Endothelial cell of umbilical vein (primary cell): ENCODE measurements around the gene LAMB4. TPM values are rescaled to one million over a fixed set of nuclear protein-coding genes. Genes with fewer than 3 reads are reported as not detected.
A peak's percentile ranks its signal among the peaks of the same experiment; 100 is the strongest.

ENCODE experiments used
- BruUV-seq: library from RNA; stranded (reverse); fragments of 400-500 nt; replicated peaks from 2 replicates; lab custom pipeline; 2021; lab: Mats Ljungman, UMichigan
- CTCF ChIA-PET: fragments of 300-600, 350-600 bp; sonication (Branson Sonifier 250); formaldehyde crosslinking; loops from one replicate; lab custom pipeline; 2021; ENCODE audit warnings: antibody characterized with exemption, inconsistent platforms; lab: Charles Lee
- POLR2A ChIA-PET: fragments of 300-600, 350-600 bp; sonication (Branson Sonifier 250); formaldehyde crosslinking; loops from one replicate; lab custom pipeline; 2021; ENCODE audit warnings: antibody characterized with exemption, inconsistent platforms; lab: Charles Lee
- DNase-seq: peaks from one replicate; pipeline ENCODE4 v3.0.0-alpha.2; 2011; ENCODE audit warnings: low read depth, low spot score
- FAIRE-seq: peaks from 2 replicates; lab custom pipeline; 2011; peaks lifted over from hg19 to GRCh38; lab: Jason Lieb, UNC
- H2AFZ ChIP-seq: 2 replicates; pipeline ENCODE4 v1.6.0; 2012; ENCODE audit warnings: low read depth, low read length, control low read depth, inconsistent platforms
- H3K27ac ChIP-seq: 2 replicates; pipeline ENCODE4 v1.5.1; 2011; ENCODE audit warnings: low read depth, mild to moderate bottlenecking, control low read depth, low read length, moderate library complexity; ENCODE audit not compliant: insufficient read depth
- H3K27me3 ChIP-seq, 2 experiments: 2 replicates each; pipeline versions ENCODE4 v1.6.0 to v1.6.1; 2011; ENCODE audit warnings: low read length in 2 of 2, mixed read lengths in 1 of 2; ENCODE audit not compliant: control insufficient read depth in 2 of 2, insufficient read depth in 2 of 2
- H3K36me3 ChIP-seq, 2 experiments: 2 replicates in 1 of 2; 3 replicates in 1 of 2; pipeline ENCODE4 v1.5.1; 2011; ENCODE audit warnings: low read length in 2 of 2, mild to moderate bottlenecking in 1 of 2, moderate library complexity in 1 of 2; ENCODE audit not compliant: control insufficient read depth in 2 of 2, insufficient read depth in 2 of 2; ENCODE audit errors: extremely low read depth in 1 of 2
- H3K4me1 ChIP-seq: 3 replicates; pipeline ENCODE4 v1.5.1; 2011; ENCODE audit warnings: mild to moderate bottlenecking, low read length; ENCODE audit not compliant: control insufficient read depth, insufficient read depth; ENCODE audit errors: extremely low read depth
- H3K4me2 ChIP-seq: 2 replicates; pipeline ENCODE4 v1.6.1; 2011; ENCODE audit warnings: low read length, control low read depth, mixed read lengths; ENCODE audit not compliant: insufficient read depth
- H3K4me3 ChIP-seq, 3 experiments: fragments of 200-600 bp in 1 of 3; sonication (generic), shearing (Covaris generic) in 1 of 3; replicated peaks in 1 of 3; 2 replicates each; pipeline ENCODE4 v1.5.1; 2011 to 2016; ENCODE audit warnings: control low read depth in 3 of 3, low read length in 3 of 3, mild to moderate bottlenecking in 2 of 3, inconsistent platforms in 1 of 3, low read depth in 1 of 3, moderate library complexity in 1 of 3; ENCODE audit not compliant: insufficient read depth in 1 of 3
- H3K79me2 ChIP-seq: 2 replicates; pipeline ENCODE4 v1.6.0; 2012; ENCODE audit warnings: low read length, inconsistent platforms; ENCODE audit not compliant: control insufficient read depth, insufficient read depth
- H3K9ac ChIP-seq: replicated peaks from 2 replicates; pipeline ENCODE3; 2011; ENCODE audit warnings: low read length, control low read depth; ENCODE audit not compliant: insufficient read depth; ENCODE audit errors: extremely low read depth
- H3K9me1 ChIP-seq: replicated peaks from 3 replicates; pipeline ENCODE4 v1.6.0; 2011; ENCODE audit warnings: mild to moderate bottlenecking, low read length; ENCODE audit not compliant: control insufficient read depth, insufficient read depth; ENCODE audit errors: extremely low read depth
- H3K9me3 ChIP-seq: replicated peaks from 2 replicates; pipeline ENCODE4 v1.5.1; 2012; ENCODE audit warnings: low read length, inconsistent platforms; ENCODE audit not compliant: control insufficient read depth, insufficient read depth
- H4K20me1 ChIP-seq: replicated peaks from 2 replicates; pipeline ENCODE3; 2011; ENCODE audit warnings: mild to moderate bottlenecking, low read length; ENCODE audit not compliant: control insufficient read depth, insufficient read depth; ENCODE audit errors: extremely low read depth
- EZH2 ChIP-seq: IDR thresholded peaks from 2 replicates; pipeline ENCODE4 v1.6.1; 2012; ENCODE audit warnings: borderline replicate concordance, low read depth, mild to moderate bottlenecking, moderate library complexity, low read length, inconsistent platforms; ENCODE audit not compliant: severe bottlenecking
- FOS ChIP-seq: IDR thresholded peaks from 2 replicates; pipeline ENCODE4 v1.6.1; 2011; ENCODE audit warnings: mild to moderate bottlenecking, low read length, moderate library complexity, borderline replicate concordance; ENCODE audit not compliant: insufficient read depth
- GATA2 ChIP-seq: IDR thresholded peaks from 2 replicates; pipeline ENCODE4 v1.7.0; 2011; ENCODE audit warnings: low read depth, mild to moderate bottlenecking, moderate library complexity, mixed read lengths, low read length; ENCODE audit not compliant: insufficient read length, insufficient read depth
- MYC ChIP-seq: IDR thresholded peaks from one replicate; pipeline ENCODE4 v1.6.1; 2011; ENCODE audit warnings: mild to moderate bottlenecking, low read depth, low read length
- POLR2A ChIP-seq: IDR thresholded peaks from 2 replicates; pipeline ENCODE4 v1.6.1; 2012; ENCODE audit warnings: low read depth, mild to moderate bottlenecking, control low read depth, low read length
- dilution Hi-C: fragments of 300-500 bp; cut with MboI; formaldehyde crosslinking; loops from one replicate; pipeline ENCODE4 v1.15.0; 2019; ENCODE audit warnings: low sequenced_read_pairs; ENCODE audit not compliant: extremely low pct_ligation_motif_present
- intact Hi-C: fragments of 100-400 bp; cut with micrococcal nuclease; formaldehyde crosslinking; loops from one replicate; pipeline ENCODE4 v1.10.0; 2022
- polyA plus RNA-seq, 4 experiments: library from polyadenylated mRNA; depleted of rRNA in 3 of 4; stranded (reverse) in 3 of 4; unstranded in 1 of 4; fragments of >200 nt; gene quantifications; 2 replicates each; pipeline versions ENCODE4 v1.2.1 to v1.2.3, GENCODE V29; 2011 to 2012; ENCODE audit warnings: missing spikeins in 1 of 4
- small RNA-seq: library from RNA; depleted of rRNA; stranded (forward); fragments of <200 nt; gene quantifications from one replicate; pipeline ENCODE3, GENCODE V24; 2012; ENCODE audit warnings: low replicate concordance, low read depth; ENCODE audit not compliant: insufficient read depth, insufficient read length
- total RNA-seq: library from RNA; stranded (reverse); gene quantifications from 2 replicates; pipeline ENCODE4 v1.2.3, GENCODE V29; 2021
- TF ChIP-seq, protein P1 (sequence below): IDR thresholded peaks from 2 replicates; pipeline ENCODE4 v1.6.1; 2011; ENCODE audit not compliant: insufficient read depth, insufficient read length

Gene LAMB4
- total and polyA plus RNA-seq, 2 donors (not counting 3 experiments of a cell fraction or from before 2014, with no cell fraction given), result 0.15 to 0.20 TPM

DNA sequence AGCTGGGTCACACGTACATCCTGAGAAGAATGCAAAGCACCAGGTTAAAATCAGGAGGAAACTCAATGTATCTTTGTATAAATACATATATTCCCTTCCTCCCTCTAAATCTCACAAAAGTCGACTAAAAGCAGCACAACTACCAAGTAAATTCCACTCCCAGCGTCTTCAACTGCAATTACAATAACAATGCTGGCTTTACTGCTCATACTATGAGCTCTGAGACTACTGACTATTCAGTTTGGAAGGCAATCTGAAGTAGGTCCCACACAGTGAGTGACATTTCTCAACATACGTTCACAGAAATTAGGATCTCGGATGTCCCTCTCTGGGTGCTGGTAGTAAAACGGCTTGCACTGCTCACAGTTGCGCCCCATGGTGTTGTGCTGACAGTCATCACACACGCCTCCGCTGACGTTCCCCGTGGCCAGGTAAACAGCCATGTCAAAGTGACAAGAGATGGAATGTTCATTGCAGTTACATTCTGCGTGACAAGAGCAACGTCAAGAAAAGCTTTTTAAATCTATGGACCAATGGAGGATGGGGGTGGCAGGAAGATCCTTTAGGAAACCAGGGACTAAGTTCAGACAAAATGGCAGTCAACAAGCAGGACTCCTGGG, 154.7 kb downstream of the LAMB4 start:
- no peak overlapping the region for H2AFZ ChIP-seq
- intact Hi-C loops (no loop called here), dilution Hi-C loops (no loop called here)
- H3K4me3 ChIP-seq, result no peak overlapping the region
- DNase-seq (no peak), FAIRE-seq (no peak)
- no peaks in the 10 kb centered on the region for H3K9me1 ChIP-seq
- no peak overlapping the region for H3K4me2 ChIP-seq
- ChIA-PET POLR2A (interaction anchor here (1.6 kb wide), 1 partner anchor 8 kb away, joined by 3 read pairs; no protein-coding TSS in a partner anchor), CTCF (no interaction called here)
- H3K9me3 ChIP-seq, result no peaks in the 10 kb centered on the region
- H3K9ac ChIP-seq, result no peak overlapping the region
- no peak overlapping the region for H3K27ac ChIP-seq
- H3K4me1 ChIP-seq, result peaks cover 50% of the 10 kb centered on the region
- no peaks in the 10 kb centered on the region for H3K27me3 ChIP-seq
- peaks cover 81% of the 10 kb centered on the region for H3K79me2 ChIP-seq
- peaks cover 3% of the 10 kb centered on the region for H4K20me1 ChIP-seq
- no TSS peak for BruUV-seq
- TF ChIP-seq FOS (no peak), GATA2 (no peak), POLR2A (peak; percentile 8)
- H3K36me3 ChIP-seq, result peaks cover 62 to 68% of the 10 kb centered on the region in 2 experiments

DNA sequence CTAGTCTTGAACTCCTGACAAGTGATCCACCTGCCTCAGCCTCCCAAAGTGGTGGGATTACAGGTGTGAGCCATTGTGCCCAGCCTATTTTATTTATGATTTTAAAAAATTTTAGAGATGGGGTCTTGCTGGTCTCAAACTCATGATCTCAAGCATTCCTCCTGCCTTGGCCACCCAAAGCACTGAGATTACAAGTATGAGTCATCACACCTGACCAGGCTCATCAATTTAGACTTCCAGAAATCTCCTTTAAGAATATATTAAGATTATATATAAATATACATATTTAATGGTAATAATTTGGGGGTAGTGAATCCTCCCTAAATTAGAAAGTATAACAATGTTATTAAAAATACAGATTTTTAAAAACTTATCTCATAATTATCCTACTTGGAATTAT, 156.3 kb downstream of the LAMB4 start:
- FAIRE-seq (no peak), DNase-seq (no peak)
- H3K4me3 ChIP-seq, result no peak overlapping the region
- intact Hi-C loops, result no loop called here
- dilution Hi-C loops, result no loop called here
- no peaks in the 10 kb centered on the region for H3K9me3 ChIP-seq
- no peak overlapping the region for H2AFZ ChIP-seq
- no peaks in the 10 kb centered on the region for H3K9me1 ChIP-seq
- ChIA-PET POLR2A (no interaction called here), CTCF (interaction anchor here (1.1 to 3.3 kb wide), 5 partner anchors 8 to 172 kb away, joined by 3 to 19 read pairs (median 8); no protein-coding TSS in a partner anchor)
- peaks cover 72% of the 10 kb centered on the region for H3K79me2 ChIP-seq
- BruUV-seq, result no TSS peak
- no peaks in the 10 kb centered on the region for H3K27me3 ChIP-seq
- no peak overlapping the region for H3K4me2 ChIP-seq
- H3K4me1 ChIP-seq, result peaks cover 55% of the 10 kb centered on the region
- TF ChIP-seq, protein P1, sequence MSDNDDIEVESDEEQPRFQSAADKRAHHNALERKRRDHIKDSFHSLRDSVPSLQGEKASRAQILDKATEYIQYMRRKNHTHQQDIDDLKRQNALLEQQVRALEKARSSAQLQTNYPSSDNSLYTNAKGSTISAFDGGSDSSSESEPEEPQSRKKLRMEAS, result no peak
- TF ChIP-seq POLR2A, result no peak
- peak; percentile 27 for TF ChIP-seq FOS
- TF ChIP-seq EZH2, result no peak
- TF ChIP-seq GATA2, result no peak
- TF ChIP-seq MYC, result no peak
- no peak overlapping the region for H3K27ac ChIP-seq
- H3K9ac ChIP-seq, result no peak overlapping the region
- peaks cover 2% of the 10 kb centered on the region for H4K20me1 ChIP-seq
- H3K36me3 ChIP-seq, result peaks cover 48 to 58% of the 10 kb centered on the region in 2 experiments

Small RNA genes lying within 50 kb of the gene (small RNA-seq; reads per million reads assigned to genes)
- not detected for gene RF00012

Other genes with a start within 250 kb of the LAMB4 start
- 61.7 and 77.4 TPM in 2 replicates for gene DLD, start 239.2 kb downstream of the LAMB4 start, total RNA-seq
- 72.0 and 95.0 TPM in 2 replicates for gene DLD, start 239.2 kb downstream of the LAMB4 start, polyA plus RNA-seq
- 703 and 734 TPM in 2 replicates for gene LAMB1, start 127.2 kb downstream of the LAMB4 start, total RNA-seq
- 588 and 591 TPM in 2 replicates for gene LAMB1, start 127.2 kb downstream of the LAMB4 start, polyA plus RNA-seq